HepG2 (cell line): ENCODE data around the gene PSKH1. TPM values are rescaled to one million over a fixed set of nuclear protein-coding genes. Genes with fewer than 3 reads are reported as not detected.

Source experiments
- ARID5B ChIP-seq: IDR thresholded peaks from 2 replicates; pipeline ENCODE4 v1.4.0; 2020; ENCODE audit warnings: mild to moderate bottlenecking, missing genetic modification reagents
- ATM ChIP-seq: fragments of 450-650 bp; IDR thresholded peaks from 2 replicates; pipeline ENCODE4 v1.7.1; 2017; ENCODE audit warnings: mild to moderate bottlenecking, borderline replicate concordance
- ELK4 ChIP-seq: sonication (generic); formaldehyde crosslinking; IDR thresholded peaks from 2 replicates; pipeline ENCODE4 v1.9.0; 2021; ENCODE audit warnings: missing genetic modification reagents, borderline replicate concordance
- ESRRA ChIP-seq: sonication (generic); formaldehyde crosslinking; IDR thresholded peaks from 2 replicates; pipeline ENCODE4 v1.5.1; 2020; ENCODE audit warnings: mild to moderate bottlenecking, low read depth, missing genetic modification reagents
- GLI4 ChIP-seq: sonication (generic); formaldehyde crosslinking; IDR thresholded peaks from 2 replicates; pipeline ENCODE4 v1.5.1; 2020; ENCODE audit warnings: missing genetic modification reagents, mild to moderate bottlenecking, moderate library complexity, borderline replicate concordance
- GTF2F1 ChIP-seq: fragments of 150-350 bp; IDR thresholded peaks from 2 replicates; pipeline ENCODE4 v1.6.1; 2014; ENCODE audit warnings: low read length
- HNF4G ChIP-seq, 2 experiments: sonication (generic) in 1 of 2; formaldehyde crosslinking in 1 of 2; IDR thresholded peaks; 2 replicates each; pipeline versions ENCODE4 v1.4.0 to v1.6.1; 2011 to 2020; ENCODE audit warnings: borderline replicate concordance in 2 of 2, low read depth in 2 of 2, mild to moderate bottlenecking in 2 of 2, low read length in 1 of 2, missing genetic modification reagents in 1 of 2, moderate library complexity in 1 of 2
- KLF16 ChIP-seq, 2 experiments: sonication (generic) in 1 of 2; formaldehyde crosslinking in 1 of 2; IDR thresholded peaks; 2 replicates each; pipeline versions ENCODE4 v1.6.1 to v1.8.0; 2016 to 2023; ENCODE audit warnings: missing genetic modification reagents in 2 of 2, missing compliant biosample characterization in 1 of 2
- MED8 ChIP-seq: sonication (generic); formaldehyde crosslinking; IDR thresholded peaks from 2 replicates; pipeline ENCODE4 v1.8.1; 2023; ENCODE audit warnings: mild to moderate bottlenecking, missing genetic modification reagents; ENCODE audit not compliant: insufficient replicate concordance
- NR1H2 ChIP-seq: sonication (generic); formaldehyde crosslinking; IDR thresholded peaks from 2 replicates; pipeline ENCODE4 v1.8.1; 2022; ENCODE audit warnings: low read depth, missing genetic modification reagents, borderline replicate concordance
- POLR2AphosphoS5 ChIP-seq: IDR thresholded peaks from 2 replicates; pipeline ENCODE4 v1.6.1; 2012; ENCODE audit warnings: low read depth, low read length
- RBFOX2 ChIP-seq: fragments of 200-400 bp; formaldehyde crosslinking; IDR thresholded peaks from 2 replicates; pipeline ENCODE4 v1.6.1; 2017; ENCODE audit warnings: low read depth, mild to moderate bottlenecking, low read length
- RXRB ChIP-seq: IDR thresholded peaks from 2 replicates; pipeline ENCODE4 v1.6.1; 2016; ENCODE audit warnings: borderline replicate concordance, missing genetic modification reagents, missing compliant biosample characterization
- SP2 ChIP-seq: sonication (generic); formaldehyde crosslinking; IDR thresholded peaks from 2 replicates; pipeline ENCODE4 v1.5.1; 2020; ENCODE audit warnings: mild to moderate bottlenecking, missing genetic modification reagents
- ZBTB33 ChIP-seq: sonication (generic); formaldehyde crosslinking; IDR thresholded peaks from 2 replicates; pipeline ENCODE4 v1.4.0; 2020; ENCODE audit warnings: missing genetic modification reagents
- ZFP62 ChIP-seq: sonication (generic); formaldehyde crosslinking; IDR thresholded peaks from 2 replicates; pipeline ENCODE4 v1.4.0; 2020; ENCODE audit warnings: missing genetic modification reagents
- ZNF333 ChIP-seq: sonication (generic); formaldehyde crosslinking; IDR thresholded peaks from 2 replicates; pipeline ENCODE4 v1.4.0; 2020; ENCODE audit warnings: mild to moderate bottlenecking, missing genetic modification reagents, borderline replicate concordance
- ZNF510 ChIP-seq: sonication (generic); formaldehyde crosslinking; IDR thresholded peaks from 2 replicates; pipeline ENCODE4 v1.4.0; 2020; ENCODE audit warnings: low read depth, mild to moderate bottlenecking, missing genetic modification reagents
- ZNF598 ChIP-seq: sonication (generic); formaldehyde crosslinking; IDR thresholded peaks from 2 replicates; pipeline ENCODE4 v1.5.1; 2020; ENCODE audit warnings: mild to moderate bottlenecking, missing genetic modification reagents, borderline replicate concordance
- ZNF7 ChIP-seq: IDR thresholded peaks from 2 replicates; pipeline ENCODE4 v1.6.1; 2016; ENCODE audit warnings: missing biosample characterization, missing genetic modification reagents
- ZNF772 ChIP-seq: sonication (generic); formaldehyde crosslinking; IDR thresholded peaks from 2 replicates; pipeline ENCODE4 v1.5.0; 2020; ENCODE audit warnings: mild to moderate bottlenecking, missing genetic modification reagents
- polyA plus RNA-seq, 8 experiments: library from polyadenylated mRNA; depleted of rRNA in 3 of 8; stranded (reverse) in 7 of 8; unstranded in 1 of 8; fragments of >200 nt; fragmentation: Illumina TruSeq in 4 of 8; extraction: Trizol in 4 of 8; gene quantifications; 2 replicates each; pipeline versions ENCODE4 v1.2.1 to v1.2.3, GENCODE V29; 2011 to 2016; ENCODE audit warnings: low read depth in 4 of 8, missing spikeins in 1 of 8, mixed read lengths in 1 of 8; ENCODE audit not compliant: insufficient read depth in 1 of 8
- total RNA-seq, 5 experiments: library from RNA; depleted of rRNA; stranded (reverse); fragments of >200 nt; fragmentation: Illumina TruSeq; extraction: Trizol; gene quantifications; 2 replicates each; pipeline ENCODE4 v1.2.3, GENCODE V29; 2016; ENCODE audit warnings: low read depth in 1 of 5

Gene PSKH1
- total and polyA plus RNA-seq, 2 of the 13 experiments (the other 11 are each of a cell fraction or from before 2014, with no cell fraction given), result 8.4 to 19.1 TPM

GRCh38 chr16:67846320-67847063, 46.6 kb upstream of the PSKH1 start, which contains the start of gene NUTF2 (continued):
- peak; percentile 56; the same call in 1 of the 2 replicates for TF ChIP-seq ZBTB33 (CRISPR knock-in tag)
- TF ChIP-seq MED8 (CRISPR knock-in tag), result peak; percentile 40
- TF ChIP-seq GLI4 (CRISPR knock-in tag), result no peak
- no peak; the same call in 1 of the 2 replicates for TF ChIP-seq HNF4G (IDR thresholded peaks at IDR 0.05; ENCODE audit: borderline replicate concordance, low read depth, low read length)
- TF ChIP-seq HNF4G (CRISPR knock-in tag; IDR thresholded peaks at IDR 0.05; ENCODE audit: borderline replicate concordance, low read depth), result peak; percentile 55; the same call in 1 of the 2 replicates
- TF ChIP-seq ZNF772 (CRISPR knock-in tag), result peak; percentile 83; the same call in 1 of the 2 replicates
- no peak for TF ChIP-seq ATM
- peak; percentile 93 for TF ChIP-seq RBFOX2
- no peak; the same call in 1 of the 2 replicates for TF ChIP-seq ELK4 (CRISPR knock-in tag)
- peak; percentile 97; the same call in 1 of the 2 replicates for TF ChIP-seq ZFP62 (CRISPR knock-in tag)
- TF ChIP-seq ESRRA (CRISPR knock-in tag), result peak; percentile 57; the same call in 1 of the 2 replicates
- TF ChIP-seq SP2 (CRISPR knock-in tag), result 0 out of 2 replicates have a peak, but pooled peaks have one; percentile 49
- TF ChIP-seq ZNF333 (CRISPR knock-in tag), result peak; percentile 89; the same call in 1 of the 2 replicates
- TF ChIP-seq ZNF7, result no peak
- no peak for TF ChIP-seq NR1H2
- TF ChIP-seq ZNF510 (CRISPR knock-in tag), result peak; percentile 44; the same call in 1 of the 2 replicates
- TF ChIP-seq KLF16 (CRISPR knock-in tag; IDR thresholded peaks at IDR 0.05), result peak in 1 of 2 experiments; percentile 85; a peak in 1 of 4 replicates
- TF ChIP-seq ZNF598, result peak; percentile 57
- 0 out of 2 replicates have a peak, but pooled peaks have one; percentile 44 for TF ChIP-seq GTF2F1
- peak; percentile 82 for TF ChIP-seq RXRB (CRISPR knock-in tag)
- TF ChIP-seq ARID5B (CRISPR knock-in tag), result peak; percentile 79
- peak; percentile 54 for TF ChIP-seq POLR2AphosphoS5
